GM18907 (cell line): ENCODE measurements around the gene GRK3.
A peak's percentile ranks its signal among the peaks of the same experiment; 100 is the strongest.
"Not testable (repeated sequence)": the region's sequence is repeated elsewhere in the genome, so short reads cannot be mapped to it uniquely, and the experiment has no call there.

ENCODE experiments used
- ATAC-seq: cut with Tn5 transposase; IDR thresholded peaks from one replicate; pipeline ENCODE4 v1.9.1; 2021; ENCODE audit warnings: mild to moderate bottlenecking, moderate library complexity; ENCODE audit not compliant: unreplicated experiment

The GRK3 gene

DNA sequence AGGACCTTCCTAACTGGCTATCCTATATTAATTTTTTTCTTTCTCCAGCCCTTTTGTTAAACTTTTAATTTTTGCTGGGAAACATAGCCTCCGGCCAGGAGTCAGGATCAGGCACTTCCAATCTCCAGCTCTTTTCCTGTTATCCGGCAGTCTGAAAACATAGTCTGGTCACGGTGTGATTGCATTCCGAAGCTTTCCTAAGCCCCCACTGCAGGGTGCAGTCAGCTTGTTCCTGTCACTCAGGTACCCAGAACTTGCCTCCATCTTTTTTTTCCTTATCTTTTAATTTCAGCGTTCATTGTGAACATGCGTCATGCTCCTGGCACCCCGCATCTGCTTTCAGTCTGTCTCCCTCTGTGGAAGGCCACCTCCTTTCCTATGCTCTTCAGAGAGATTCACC is 59.4 kb downstream of the GRK3 start:
- ATAC-seq = no peak

DNA sequence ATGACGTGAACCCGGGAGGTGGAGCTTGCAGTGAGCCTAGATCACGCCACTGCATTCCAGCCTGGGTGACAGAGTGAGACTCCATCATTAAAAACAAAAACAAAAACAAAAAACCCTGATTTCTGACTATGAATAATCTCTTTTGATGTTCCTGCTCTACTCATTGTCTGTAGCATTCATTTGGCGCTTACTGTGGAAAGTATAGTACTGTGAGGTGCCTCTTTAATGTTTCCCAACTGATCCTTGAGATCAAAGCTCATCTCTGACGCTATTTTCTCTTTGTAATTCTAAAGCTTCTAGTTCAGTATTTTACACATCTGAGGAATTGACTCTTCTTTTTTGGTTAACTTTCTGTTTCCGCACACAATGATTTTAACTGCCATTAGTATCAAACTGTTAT is 60.0 kb downstream of the GRK3 start:
- no peak for ATAC-seq

DNA sequence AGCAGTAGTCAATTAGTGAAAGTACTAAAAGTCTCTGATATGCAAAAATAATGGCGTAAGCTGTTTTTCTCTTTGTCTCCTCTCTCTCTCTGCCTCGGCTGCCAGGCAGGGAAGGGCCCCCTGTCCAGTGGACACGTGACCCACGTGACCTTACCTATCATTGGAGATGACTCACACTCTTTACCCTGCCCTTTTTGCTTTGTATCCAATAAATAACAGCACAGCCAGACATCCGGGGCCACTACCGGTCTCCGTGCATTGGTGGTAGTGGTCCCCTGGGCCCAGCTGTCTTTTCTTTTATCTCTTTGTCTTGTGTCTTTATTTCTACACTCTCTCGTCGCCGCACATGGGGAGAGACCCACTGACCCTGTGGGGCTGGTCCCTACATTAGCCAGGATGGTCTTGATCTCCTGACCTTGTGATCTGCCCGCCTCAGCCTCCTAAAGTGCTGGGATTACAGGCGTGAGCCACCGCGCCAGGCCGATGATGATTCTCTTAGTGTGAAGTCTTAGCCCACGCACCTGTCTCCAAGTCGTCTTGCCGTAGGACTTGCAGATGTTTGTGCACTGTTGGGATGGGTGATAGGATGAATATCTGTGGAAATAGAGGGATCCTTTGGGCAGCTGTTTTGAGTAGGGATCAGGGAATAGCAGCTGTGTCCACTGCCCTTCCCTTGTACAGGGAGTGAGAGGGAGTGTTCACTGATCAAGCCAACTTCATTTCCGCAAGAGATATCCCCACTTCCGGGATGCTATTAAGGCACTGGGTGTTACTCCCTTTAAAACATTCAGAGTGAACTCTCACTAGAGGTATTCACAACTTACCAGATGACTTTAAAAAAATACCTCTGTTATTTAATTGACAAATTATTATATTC is 61.5 kb downstream of the GRK3 start:
- ATAC-seq = not testable (repeated sequence)

DNA sequence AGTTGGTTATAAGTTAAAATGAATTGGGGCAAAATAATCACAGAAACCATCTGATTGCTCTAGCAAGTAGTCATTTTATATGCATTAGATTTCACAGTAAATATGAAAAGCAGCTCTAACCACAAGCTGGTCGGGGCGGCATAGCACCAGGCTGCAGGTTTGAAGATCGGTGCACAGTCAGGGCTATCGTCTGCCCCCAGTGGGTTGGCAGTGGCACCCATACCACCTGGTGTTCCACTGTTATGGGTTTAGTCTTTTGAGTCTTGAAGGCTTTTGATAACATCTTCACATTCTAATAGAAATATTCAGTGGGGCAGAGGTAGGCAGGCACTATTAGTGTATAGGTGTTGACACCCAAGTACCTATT is 62.1 kb downstream of the GRK3 start:
- ATAC-seq = no peak

DNA sequence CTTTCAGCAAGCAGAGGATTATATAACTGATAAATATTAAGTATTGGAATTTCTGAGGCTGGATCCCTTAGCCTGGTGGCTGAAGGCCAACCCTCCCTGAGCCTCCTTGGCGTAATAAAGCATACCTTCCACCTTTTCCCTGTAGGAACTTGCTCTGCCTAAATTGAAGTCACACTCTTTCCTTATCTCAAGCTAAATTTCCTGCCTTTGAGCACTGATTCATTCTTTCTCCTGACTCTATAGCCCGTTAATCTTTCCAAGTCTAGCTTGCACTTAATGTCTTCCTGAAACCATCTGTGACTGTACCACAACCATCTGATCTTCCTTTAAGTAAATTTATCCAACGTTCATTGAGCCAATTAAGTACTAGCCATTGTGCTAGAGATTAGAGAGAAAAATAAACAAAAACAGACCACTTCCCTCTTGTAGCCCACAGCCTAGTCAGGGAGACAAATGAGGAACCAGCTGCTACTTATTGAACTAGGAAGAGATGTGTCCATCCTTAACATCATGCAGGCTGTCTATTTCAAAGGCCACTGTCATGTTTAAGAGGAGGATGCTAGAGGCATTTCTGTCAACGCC is 62.9 kb downstream of the GRK3 start:
- no peak for ATAC-seq

DNA sequence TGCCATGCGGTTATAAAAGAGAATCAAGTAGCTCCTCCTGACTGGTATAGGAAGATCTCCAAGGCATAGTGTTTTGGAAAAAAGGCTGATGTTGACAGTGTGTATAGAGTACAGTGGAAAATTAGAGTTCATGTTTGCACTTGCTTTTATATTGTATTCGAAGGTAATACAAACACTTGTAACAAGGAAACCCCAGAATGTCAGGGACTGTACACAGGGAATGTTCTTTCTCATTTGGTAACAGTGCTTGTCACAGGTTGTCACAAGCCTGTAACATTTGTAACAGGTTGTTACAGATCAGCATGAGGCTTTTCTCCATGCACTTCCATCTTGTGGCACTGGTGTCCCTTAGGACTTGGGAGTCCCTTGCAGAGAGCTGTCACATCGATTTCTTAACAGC is 64.0 kb downstream of the GRK3 start:
- no peak for ATAC-seq

DNA sequence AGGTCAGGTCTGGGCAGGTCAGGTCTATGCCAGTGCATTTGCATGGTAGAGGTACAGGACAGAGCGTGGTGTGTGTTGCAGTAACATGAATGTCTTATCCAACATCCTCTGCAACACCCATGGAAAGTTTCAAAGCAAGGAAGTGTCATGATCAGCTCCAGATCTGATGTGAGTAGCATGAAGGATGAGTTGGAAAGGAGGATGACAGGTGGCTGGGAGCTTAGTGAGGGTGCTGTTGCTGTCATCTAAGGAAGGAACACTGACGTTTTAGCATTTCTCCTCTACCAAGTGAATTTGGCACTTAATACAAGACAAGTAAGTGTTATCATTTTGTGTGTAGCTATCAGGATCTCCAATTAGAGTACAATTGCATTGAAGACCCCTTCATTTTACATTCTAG is 65.1 kb downstream of the GRK3 start:
- no peak for ATAC-seq

DNA sequence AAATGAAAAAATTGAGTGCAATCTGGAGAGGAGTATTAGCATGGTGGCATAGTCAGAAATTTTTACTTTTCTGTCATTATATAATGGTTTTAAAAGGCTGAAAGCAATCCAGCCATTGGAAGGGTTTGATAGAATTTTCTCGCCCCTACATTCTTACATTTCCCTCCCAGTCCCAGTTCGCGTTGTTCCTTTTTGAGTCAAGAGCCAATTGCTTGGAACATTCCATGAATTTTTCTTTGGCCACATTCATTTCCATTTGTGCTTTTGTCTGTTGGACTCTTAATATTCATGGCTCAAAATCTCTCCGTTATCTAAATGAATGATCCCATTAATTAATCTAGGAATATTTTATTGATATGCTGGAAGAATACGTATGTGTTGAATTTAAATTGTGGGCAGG is 66.0 kb downstream of the GRK3 start:
- ATAC-seq = no peak

DNA sequence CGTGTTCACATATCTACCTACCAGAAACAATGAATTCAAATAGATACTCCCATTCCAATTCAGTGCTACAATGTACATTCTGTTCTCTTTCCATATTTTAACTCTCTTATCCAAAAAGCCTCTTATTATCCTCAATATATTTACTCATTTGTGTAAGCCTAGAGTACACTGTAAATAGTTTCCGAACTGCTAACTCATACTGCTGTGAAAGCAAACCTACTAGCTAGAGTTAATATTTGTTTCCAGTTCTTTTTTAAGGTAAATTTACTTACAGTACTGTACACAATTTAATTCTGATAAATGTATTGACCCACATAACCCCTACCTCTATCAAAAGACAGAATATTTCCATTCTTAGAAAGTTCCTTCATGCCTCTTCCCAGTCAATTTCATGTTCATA is 71.8 kb downstream of the GRK3 start:
- no peak for ATAC-seq

DNA sequence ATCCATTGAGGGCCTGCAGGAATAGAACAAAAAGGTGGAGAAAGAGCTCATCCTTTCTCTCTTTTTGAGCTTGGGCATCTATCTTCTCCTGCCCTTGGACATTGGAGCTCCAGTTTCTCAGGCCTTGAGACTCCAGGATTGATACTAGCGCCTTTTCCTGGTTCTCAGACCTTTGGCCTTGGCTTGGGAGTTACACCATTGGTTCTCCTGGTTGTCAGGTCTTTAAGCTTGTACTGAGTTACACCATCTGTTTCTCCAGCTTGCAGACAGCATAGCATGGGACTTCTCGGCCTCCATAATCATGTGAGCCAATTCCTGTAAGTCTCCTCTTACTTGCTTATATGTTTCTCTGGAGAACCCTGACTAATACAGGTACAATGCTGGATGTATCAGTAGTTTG is 72.6 kb downstream of the GRK3 start:
- no peak for ATAC-seq

DNA sequence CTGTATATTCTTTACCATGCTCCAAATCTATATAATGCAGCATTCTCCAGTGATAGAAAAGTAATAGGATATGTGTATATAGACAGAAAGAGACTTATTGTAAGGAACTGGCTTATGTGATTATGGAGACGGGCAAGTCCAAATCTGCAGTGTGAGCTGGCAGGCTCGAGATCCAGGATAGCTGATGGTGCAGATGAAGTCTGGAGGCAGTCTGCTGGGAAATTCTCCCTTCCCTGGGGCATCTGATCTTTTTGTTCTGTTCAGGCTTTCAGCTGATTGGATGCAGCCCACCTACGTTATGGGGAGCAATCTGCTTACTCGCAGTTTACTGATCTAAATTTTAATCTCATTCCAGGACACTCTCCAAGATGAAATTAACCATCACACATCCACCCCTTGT is 73.2 kb downstream of the GRK3 start:
- ATAC-seq = no peak

DNA sequence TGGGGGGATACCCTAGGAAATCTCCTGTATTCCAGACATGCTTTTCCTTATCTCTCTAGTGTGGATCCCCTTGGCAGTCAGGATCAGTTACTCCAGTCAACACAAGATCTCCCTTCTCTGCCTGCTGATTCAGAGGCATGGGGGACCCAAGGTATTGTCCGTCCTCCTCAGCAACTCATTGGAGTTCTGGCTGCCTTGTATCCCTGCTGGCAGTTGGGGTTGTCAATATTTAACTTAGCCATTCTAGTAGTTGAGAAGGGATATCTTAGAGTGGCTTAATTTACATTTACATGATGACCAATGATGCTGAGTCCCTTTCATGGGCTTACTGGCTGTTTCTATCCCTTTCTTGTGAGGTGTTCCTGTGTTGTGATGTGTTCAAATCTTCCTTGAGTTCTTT is 74.2 kb downstream of the GRK3 start:
- ATAC-seq = no peak

DNA sequence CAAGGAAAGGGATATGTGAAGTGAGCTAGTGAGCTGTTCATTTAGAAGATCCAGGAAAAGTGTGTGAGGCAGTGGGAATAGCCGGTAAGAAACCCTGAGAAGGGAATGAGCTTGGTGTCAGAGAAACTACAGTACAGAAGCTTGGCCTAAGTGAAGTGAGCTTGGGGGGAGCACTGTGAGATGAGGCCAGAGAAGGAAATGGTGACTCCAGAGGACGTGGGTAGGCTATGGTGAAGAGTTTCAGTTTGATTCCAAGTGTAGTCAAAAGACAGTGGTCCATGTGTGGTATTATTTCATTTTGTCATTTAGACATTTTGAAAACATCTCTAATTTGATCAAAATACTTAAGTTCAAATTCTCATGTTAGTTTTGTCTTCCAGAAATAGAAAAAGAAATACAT is 77.2 kb downstream of the GRK3 start:
- ATAC-seq = no peak

DNA sequence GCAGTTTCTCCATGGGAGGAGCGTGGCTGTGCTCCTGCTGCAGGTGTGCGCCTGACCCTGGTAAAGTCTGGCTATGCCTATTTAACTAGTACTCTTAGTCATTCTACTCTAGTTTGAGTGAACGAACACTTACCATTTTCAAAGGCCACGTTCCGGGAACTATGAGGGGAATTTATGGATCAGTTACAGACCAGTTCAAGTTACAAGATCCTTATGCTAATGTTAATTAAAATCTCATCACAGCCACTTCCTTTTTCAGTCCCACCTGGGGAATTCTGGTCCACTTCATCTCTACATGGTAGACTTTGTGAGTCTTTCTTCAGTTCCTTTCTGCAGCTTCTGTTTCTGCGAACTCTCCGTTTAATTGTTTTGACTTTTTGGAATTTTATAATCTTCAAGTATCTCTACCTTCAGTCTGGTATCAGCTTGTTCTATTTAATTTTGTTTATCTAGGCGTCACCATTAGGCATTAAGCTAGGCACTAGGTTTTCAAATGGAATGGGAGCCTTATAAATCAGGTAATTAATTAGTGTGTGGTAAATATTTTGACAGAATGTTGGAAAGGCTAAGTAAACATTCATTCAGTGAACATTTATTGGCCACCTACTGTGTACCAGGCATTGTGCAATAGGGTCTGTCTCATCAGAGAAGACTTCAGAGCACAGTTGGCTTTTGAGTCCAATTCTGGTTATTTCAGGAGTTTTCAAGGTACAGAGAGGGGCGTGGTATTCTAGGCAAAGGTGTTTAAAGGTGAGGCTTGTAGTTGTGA is 78.9 kb downstream of the GRK3 start:
- ATAC-seq = peak; percentile 44

DNA sequence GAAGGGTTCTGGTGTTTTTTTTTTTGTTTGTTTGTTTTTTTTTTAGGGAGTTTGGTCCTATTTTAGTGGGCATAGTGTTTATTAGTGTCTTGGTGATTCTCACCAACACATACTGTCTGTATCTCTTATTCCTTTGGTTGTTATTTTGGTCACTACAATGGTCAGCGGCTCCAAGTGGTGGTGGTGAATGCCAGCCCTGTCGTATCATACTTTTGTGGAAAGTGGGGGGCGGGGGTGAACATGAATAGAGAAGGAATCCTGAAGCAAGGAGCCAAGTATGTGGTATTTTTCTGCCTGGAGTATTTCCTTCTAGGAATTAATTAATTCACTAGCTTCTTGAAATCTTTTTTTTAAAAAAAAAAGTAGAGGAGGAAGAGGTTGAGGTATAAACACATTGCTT is 79.6 kb downstream of the GRK3 start:
- ATAC-seq = no peak

DNA sequence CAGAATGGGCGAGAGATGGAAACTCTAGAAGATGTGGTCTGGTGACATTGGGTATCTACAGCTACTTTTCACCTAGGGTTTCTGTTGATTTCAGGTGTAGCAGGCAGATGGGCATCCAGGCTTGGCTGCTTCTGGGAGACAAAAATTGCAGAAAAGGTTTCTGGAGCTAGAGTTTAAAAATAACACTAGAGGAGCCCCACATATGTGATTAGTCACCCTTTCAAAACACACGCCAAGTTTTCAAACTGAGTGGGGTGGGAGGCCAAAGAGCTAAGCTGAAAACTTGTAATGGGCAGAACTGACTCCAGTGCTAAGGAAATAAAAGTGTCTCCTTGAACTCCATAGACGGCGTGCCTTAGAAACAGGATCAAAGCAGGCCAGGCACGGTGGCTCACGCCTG is 80.8 kb downstream of the GRK3 start:
- ATAC-seq = no peak

DNA sequence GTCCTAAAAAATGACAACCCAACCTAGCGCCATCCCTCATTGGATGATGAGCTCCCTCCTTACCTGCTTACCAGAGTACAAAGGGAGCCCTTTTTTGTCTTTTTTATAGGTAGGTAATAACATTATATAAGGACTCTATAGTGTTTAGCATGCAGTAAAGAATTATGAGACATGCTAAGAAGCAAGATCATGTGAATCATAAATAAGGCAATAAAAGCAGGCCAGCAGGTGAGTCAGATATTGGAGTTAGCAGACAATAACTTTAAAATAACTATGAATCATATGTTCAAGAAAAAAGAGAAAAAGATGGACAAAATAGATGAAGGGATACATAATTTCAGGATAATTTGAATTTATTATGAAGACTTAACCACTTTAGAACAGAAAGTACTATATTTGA is 81.5 kb downstream of the GRK3 start:
- ATAC-seq = no peak

DNA sequence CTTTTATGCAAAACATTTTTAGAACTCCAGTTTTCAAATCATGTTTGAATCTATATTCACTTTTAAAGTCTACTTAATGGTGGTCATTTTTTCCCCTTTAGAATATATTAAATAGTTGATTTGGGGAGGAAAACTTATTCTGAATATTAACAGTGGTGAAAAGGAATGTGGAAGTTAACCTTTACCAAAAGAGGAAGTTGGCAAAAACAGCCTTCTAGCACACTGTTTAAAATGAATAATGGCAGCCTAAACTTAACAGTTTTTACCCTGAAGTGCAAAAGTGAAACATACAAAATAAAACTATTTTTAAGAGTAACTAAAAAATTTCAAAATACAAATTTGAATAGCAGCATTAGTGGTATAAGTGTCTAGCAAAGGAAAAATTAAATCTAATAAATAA is 86.4 kb downstream of the GRK3 start:
- ATAC-seq = no peak

DNA sequence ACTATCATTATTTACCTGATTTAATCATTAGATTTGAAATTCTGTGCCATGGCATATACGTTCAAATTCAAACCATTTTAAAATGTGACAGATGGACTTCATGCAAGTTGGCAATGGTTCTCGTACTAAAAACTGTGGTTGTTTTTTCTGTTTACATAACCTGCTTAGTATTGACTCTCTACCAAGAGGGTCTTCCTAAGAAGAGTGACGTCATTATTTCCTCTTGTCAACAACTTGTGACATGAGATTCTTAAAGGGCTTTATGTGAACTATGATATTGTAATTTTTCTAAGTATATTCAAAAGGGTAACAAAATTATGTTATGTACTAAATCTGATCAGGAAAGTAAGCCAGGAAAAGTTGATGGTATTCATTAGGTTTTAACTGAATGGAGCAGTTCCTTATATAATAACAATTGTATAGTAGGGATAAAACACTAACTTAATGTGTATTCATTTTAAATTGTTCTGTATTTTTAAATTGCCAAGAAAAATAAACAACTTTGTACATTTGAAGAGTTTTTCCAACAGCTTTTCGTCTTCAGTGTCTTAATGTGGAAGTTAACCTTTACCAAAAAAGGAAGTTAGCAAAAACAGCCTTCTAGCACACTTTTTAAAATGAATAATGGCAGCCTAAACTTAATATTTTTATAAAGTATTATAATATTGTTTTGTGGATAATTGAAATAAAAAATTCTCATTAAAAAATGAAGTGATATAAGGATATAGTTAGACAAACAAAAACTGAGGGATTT is 87.0 kb downstream of the GRK3 start:
- no peak for ATAC-seq

DNA sequence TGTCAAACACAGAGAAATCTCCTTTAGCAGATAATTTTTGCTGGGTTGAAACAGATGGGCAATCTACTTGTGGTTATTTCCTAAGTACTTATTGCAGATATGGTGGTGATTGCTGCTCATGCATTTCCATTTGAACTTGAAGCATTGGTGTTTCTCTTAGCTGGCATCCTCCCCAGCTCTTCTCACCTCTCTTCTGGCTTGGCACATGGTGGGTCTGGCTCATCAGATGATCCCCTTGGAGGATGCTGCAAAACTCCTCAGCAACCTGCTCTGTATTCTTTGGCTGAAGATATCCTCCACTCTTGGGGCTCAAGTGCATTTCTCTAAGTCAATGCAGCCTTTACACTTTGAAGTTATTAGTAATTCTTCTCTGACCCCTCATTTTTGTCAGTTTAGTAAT is 90.2 kb downstream of the GRK3 start:
- no peak for ATAC-seq

DNA sequence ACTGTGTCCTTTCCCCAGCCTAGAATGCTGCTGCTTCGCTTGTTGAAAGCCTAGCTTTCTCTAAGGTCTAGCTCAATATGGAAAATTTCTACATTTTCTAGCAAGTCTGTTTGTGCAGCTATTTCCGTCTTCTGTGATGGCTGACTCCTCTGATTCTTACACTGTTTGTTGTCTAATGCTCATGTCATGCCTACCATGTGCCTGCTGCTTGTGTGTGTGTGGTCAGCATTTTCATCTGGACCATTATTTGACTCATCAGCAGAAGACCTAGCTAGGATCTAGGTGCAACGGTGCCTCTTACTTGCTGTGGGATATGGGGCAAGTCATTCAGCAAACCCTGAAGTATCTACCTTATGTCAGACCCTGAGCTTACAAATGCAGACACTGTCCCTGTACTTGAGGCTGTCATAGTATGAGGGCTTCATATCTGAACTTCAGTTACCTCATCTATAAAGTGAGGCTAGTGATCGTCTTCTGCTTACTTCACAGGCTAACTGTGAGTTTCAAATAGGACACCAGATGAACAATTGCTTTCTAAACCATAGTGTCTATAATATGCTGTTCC is 91.0 kb downstream of the GRK3 start:
- ATAC-seq = no peak
